ENCODE results near the gene THADA. TPM values are rescaled to one million over a fixed set of nuclear protein-coding genes. Genes with fewer than 3 reads are reported as not detected.

The THADA gene
- total RNA-seq, 2 experiments from 2014 or later = 26.2 to 32.2 TPM

GRCh38 chr2:43270930-43271615, 324.8 kb downstream of the THADA start:
- POLR2A ChIA-PET = no interaction called here
- Mint-ChIP-seq H3K9me3 (no peaks in the 10 kb centered on the region), H3K27me3 (no peaks in the 10 kb centered on the region), H3K4me3 (no peak overlapping the region), H3K4me1 (peaks cover 8% of the 10 kb centered on the region), H3K27ac (no peak overlapping the region), H3K36me3 (ENCODE audit: low read depth) (peaks cover 6% of the 10 kb centered on the region)
- CTCF ChIA-PET = interaction anchor here (0.7 kb wide), 1 partner anchor 285 kb away, joined by 3 read pairs; no protein-coding TSS in a partner anchor
- no peak for DNase-seq

GRCh38 chr2:43270461-43270860, 325.4 kb downstream of the THADA start:
- no peak for DNase-seq
- H3K36me3 Mint-ChIP-seq (ENCODE audit: low read depth) = peaks cover 6% of the 10 kb centered on the region
- no peaks in the 10 kb centered on the region for H3K27me3 Mint-ChIP-seq
- H3K27ac Mint-ChIP-seq = no peak overlapping the region
- no peaks in the 10 kb centered on the region for H3K9me3 Mint-ChIP-seq
- H3K4me1 Mint-ChIP-seq = peaks cover 8% of the 10 kb centered on the region
- no peak overlapping the region for H3K4me3 Mint-ChIP-seq
- ChIA-PET CTCF (no interaction called here), POLR2A (no interaction called here)

DNA sequence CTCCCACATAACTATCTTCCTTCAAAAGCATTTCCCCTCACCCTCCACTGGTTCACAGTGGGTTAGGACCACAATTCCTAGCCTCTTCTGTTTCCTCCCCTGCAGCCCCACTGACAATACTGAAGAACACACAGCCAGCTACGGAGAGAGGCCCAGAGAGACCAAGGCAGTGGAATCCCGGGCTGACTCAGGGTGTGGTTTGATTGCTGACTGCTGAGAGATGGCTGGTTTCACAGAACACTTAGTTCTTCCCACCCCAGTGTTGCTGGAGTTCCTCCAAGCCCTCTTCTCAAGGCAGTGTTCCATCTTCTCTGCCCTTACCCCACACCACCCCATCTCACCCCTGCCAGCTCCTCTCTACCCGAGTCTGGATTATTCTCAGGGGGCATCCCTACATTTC, 326.1 kb downstream of the THADA start:
- H3K27ac Mint-ChIP-seq = no peak overlapping the region
- no peak overlapping the region for H3K4me3 Mint-ChIP-seq
- DNase-seq = no peak
- no peaks in the 10 kb centered on the region for H3K27me3 Mint-ChIP-seq
- H3K4me1 Mint-ChIP-seq = peaks cover 8% of the 10 kb centered on the region
- ChIA-PET POLR2A (no interaction called here), CTCF (no interaction called here)
- H3K9me3 Mint-ChIP-seq = no peaks in the 10 kb centered on the region
- peaks cover 6% of the 10 kb centered on the region for H3K36me3 Mint-ChIP-seq (ENCODE audit: low read depth)

DNA sequence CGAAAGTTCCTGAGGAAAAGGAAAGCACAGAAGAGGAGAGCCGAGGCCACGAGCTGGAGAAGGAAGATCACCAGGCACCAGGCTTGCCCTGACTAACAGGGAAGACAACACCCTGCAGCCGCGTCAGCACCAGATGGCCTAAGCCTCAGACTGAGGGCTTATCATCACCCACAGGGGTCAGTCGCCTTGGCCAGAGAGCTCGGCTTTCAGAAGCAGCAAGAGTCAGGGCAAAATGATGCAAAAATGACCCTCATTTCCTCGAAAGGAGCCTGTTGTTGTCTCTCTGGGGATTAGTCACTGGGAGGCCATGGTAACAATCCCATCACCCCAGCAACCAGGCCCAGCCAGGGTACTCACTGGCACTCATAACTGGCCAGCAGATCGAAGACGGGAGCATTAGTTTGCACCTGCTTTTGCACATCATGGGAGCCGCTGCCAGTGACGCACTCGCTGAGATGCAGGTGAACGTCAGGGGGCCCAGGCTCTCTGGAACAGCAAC, 326.7 kb downstream of the THADA start:
- H3K4me3 Mint-ChIP-seq = no peak overlapping the region
- H3K36me3 Mint-ChIP-seq (ENCODE audit: low read depth) = peaks cover 6% of the 10 kb centered on the region
- peaks cover 8% of the 10 kb centered on the region for H3K4me1 Mint-ChIP-seq
- no peak for DNase-seq
- POLR2A ChIA-PET = no interaction called here
- H3K27ac Mint-ChIP-seq = no peak overlapping the region
- CTCF ChIA-PET = no interaction called here
- H3K27me3 Mint-ChIP-seq = no peaks in the 10 kb centered on the region
- H3K9me3 Mint-ChIP-seq = no peaks in the 10 kb centered on the region

DNA sequence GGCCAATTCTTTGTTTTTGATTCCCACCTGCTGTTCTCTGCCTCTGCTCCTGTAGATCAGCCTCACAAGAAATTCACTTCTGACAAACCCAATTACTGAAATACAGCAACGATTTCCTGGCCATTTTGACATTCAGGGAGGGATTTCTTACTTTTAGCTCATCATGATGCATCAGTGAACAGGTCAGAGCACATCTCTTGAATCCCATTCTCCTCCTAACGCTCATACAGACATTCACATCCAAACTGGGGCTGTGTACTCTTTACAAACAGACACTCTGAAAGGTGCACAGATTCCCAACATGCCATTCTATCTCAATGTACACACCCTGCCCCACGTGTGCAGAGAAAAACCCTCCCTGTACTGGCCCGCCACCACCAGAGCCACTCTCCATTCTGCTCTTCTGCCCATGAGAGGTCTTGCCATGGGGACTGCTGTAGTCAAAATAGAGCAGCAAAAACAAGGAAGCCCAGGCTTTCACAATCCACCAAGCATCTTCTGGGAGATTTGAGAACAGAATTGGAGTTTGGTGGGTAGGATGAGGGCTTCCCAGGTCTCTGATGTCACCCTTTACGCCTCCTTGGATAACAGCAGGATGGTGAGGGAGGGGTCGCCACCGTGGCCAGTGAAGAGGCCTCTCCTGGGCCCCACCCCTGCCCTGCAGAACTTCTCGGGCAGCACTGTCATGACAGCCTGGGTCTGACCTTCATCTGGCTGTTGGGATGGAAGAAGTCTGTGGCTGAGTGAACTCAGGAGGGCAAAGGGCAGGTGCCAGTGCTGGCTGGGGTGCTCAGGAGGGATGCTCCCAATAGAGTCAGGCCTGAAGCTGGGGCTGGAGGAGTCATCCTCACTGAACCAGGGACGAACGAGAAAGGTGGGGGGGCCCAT, 327.5 kb downstream of the THADA start:
- Mint-ChIP-seq H3K27me3 (no peaks in the 10 kb centered on the region), H3K36me3 (ENCODE audit: low read depth) (peaks cover 6% of the 10 kb centered on the region), H3K9me3 (no peaks in the 10 kb centered on the region), H3K4me3 (no peak overlapping the region), H3K4me1 (peaks cover 8% of the 10 kb centered on the region), H3K27ac (no peak overlapping the region)
- no peak for DNase-seq
- ChIA-PET CTCF (interaction anchor here (1.2 to 1.5 kb wide), 2 partner anchors 10 to 271 kb away, joined by 3 to 6 read pairs; no protein-coding TSS in a partner anchor), POLR2A (no interaction called here)

GRCh38 chr2:43267381-43267780, 328.5 kb downstream of the THADA start:
- Mint-ChIP-seq H3K27ac (no peak overlapping the region), H3K9me3 (no peaks in the 10 kb centered on the region), H3K4me3 (no peak overlapping the region), H3K27me3 (no peaks in the 10 kb centered on the region), H3K4me1 (peaks cover 8% of the 10 kb centered on the region), H3K36me3 (ENCODE audit: low read depth) (peaks cover 6% of the 10 kb centered on the region)
- ChIA-PET POLR2A (no interaction called here), CTCF (interaction anchor here (0.7 to 1.5 kb wide), 4 partner anchors 8 to 272 kb away, joined by 3 to 6 read pairs (median 4); no protein-coding TSS in a partner anchor)
- DNase-seq = no peak

DNA sequence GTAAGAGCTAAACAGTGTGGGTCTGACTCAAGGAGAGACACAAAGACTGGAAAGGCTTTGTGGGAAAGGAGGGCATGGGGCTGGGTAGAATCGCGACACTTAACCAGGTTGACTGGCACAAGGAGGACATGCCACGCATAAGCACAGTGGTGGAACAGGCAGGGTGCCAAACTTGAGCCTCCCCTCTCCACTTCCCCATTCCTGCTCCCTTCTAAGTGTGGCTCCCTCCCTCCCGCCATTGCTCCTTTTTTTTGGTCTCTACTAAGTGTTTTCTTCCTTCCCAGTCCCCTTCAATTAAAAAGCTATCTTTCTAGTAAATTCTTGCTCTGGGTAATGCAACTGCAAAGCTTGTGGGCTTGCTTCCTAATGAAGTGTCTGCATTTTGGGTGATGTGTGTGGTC, 329.1 kb downstream of the THADA start:
- Mint-ChIP-seq H3K4me1 (peaks cover 8% of the 10 kb centered on the region), H3K4me3 (no peak overlapping the region), H3K27ac (no peak overlapping the region), H3K27me3 (no peaks in the 10 kb centered on the region), H3K36me3 (ENCODE audit: low read depth) (peaks cover 4% of the 10 kb centered on the region), H3K9me3 (no peaks in the 10 kb centered on the region)
- DNase-seq = no peak
- ChIA-PET POLR2A (no interaction called here), CTCF (interaction anchor here (0.7 to 1.0 kb wide), 2 partner anchors 9 to 218 kb away, joined by 4 to 5 read pairs; no protein-coding TSS in a partner anchor)

GRCh38 chr2:43265421-43265820, 330.4 kb downstream of the THADA start:
- Mint-ChIP-seq H3K4me3 (no peak overlapping the region), H3K27me3 (no peaks in the 10 kb centered on the region), H3K27ac (no peak overlapping the region), H3K36me3 (ENCODE audit: low read depth) (peaks cover 2% of the 10 kb centered on the region), H3K4me1 (peaks cover 8% of the 10 kb centered on the region), H3K9me3 (no peaks in the 10 kb centered on the region)
- POLR2A ChIA-PET = no interaction called here
- CTCF ChIA-PET = interaction anchor here (0.5 to 0.6 kb wide), 2 partner anchors 70 to 133 kb away, joined by 3 read pairs; no protein-coding TSS in a partner anchor
- no peak for DNase-seq

- Mint-ChIP-seq H3K9me3 (no peaks in the 10 kb centered on the region), H3K27me3 (no peaks in the 10 kb centered on the region), H3K27ac (no peak overlapping the region), H3K36me3 (ENCODE audit: low read depth) (no peaks in the 10 kb centered on the region), H3K4me1 (peaks cover 8% of the 10 kb centered on the region), H3K4me3 (no peak overlapping the region)
- POLR2A ChIA-PET = no interaction called here
- DNase-seq = no peak
- CTCF ChIA-PET = interaction anchor here (0.5 to 1.5 kb wide), 2 partner anchors 36 to 70 kb away, joined by 3 read pairs; no protein-coding TSS in a partner anchor
Measured at GRCh38 chr2:43265001-43265400, 330.8 kb downstream of the THADA start.

DNA sequence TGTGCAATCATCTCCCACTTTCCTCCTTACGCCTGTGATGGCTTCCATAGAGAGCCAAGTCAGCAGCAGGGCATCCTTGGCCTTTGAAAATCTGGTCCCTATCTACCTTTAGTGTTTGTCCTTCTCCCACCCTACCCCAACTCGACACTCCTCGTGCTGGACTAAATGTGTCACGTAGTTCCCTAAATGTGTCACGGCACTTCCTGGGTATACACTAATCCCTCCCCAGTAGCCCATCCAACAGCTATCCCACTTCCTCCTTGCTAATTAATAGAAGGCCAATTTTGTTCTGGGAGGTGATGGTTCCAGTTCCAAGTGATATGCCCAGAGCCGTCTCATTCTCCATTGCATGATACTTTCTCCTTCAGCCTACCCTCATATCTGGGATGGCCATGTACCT, 332.9 kb downstream of the THADA start:
- H3K9me3 Mint-ChIP-seq = no peaks in the 10 kb centered on the region
- H3K27ac Mint-ChIP-seq = no peak overlapping the region
- H3K27me3 Mint-ChIP-seq = no peaks in the 10 kb centered on the region
- CTCF ChIA-PET = interaction anchor here (0.8 to 0.9 kb wide), 2 partner anchors 136 to 221 kb away, joined by 3 read pairs; no protein-coding TSS in a partner anchor
- H3K4me1 Mint-ChIP-seq = no peaks in the 10 kb centered on the region
- DNase-seq = no peak
- no peaks in the 10 kb centered on the region for H3K36me3 Mint-ChIP-seq (ENCODE audit: low read depth)
- no peak overlapping the region for H3K4me3 Mint-ChIP-seq
- POLR2A ChIA-PET = no interaction called here

- no peak overlapping the region for H3K27ac Mint-ChIP-seq
- no peaks in the 10 kb centered on the region for H3K9me3 Mint-ChIP-seq
- no peaks in the 10 kb centered on the region for H3K27me3 Mint-ChIP-seq
- CTCF ChIA-PET = interaction anchor here (0.9 to 1.0 kb wide), 2 partner anchors 135 to 365 kb away, joined by 3 read pairs; no protein-coding TSS in a partner anchor
- no peak for DNase-seq
- H3K4me3 Mint-ChIP-seq = no peak overlapping the region
- no peaks in the 10 kb centered on the region for H3K36me3 Mint-ChIP-seq (ENCODE audit: low read depth)
- no peaks in the 10 kb centered on the region for H3K4me1 Mint-ChIP-seq
- POLR2A ChIA-PET = no interaction called here
Measured at GRCh38 chr2:43262239-43262638, 333.6 kb downstream of the THADA start.

GRCh38 chr2:43259512-43259911, 336.3 kb downstream of the THADA start:
- Mint-ChIP-seq H3K4me3 (no peak overlapping the region), H3K4me1 (no peaks in the 10 kb centered on the region), H3K9me3 (no peaks in the 10 kb centered on the region), H3K36me3 (ENCODE audit: low read depth) (no peaks in the 10 kb centered on the region), H3K27me3 (no peaks in the 10 kb centered on the region), H3K27ac (no peak overlapping the region)
- POLR2A ChIA-PET = no interaction called here
- CTCF ChIA-PET = interaction anchor here (1.4 kb wide), 1 partner anchor 14 kb away, joined by 6 read pairs; no protein-coding TSS in a partner anchor
- DNase-seq = no peak
